Esophagus muscularis mucosa (tissue), 4 donors: ENCODE measurements around the gene VPS37C.

ENCODE experiments used
- EP300 ChIP-seq: sonication (generic); formaldehyde crosslinking; IDR thresholded peaks from one replicate; pipeline ENCODE4 v1.6.1; 2017; ENCODE audit warnings: antibody characterized with exemption
- POLR2A ChIP-seq: fragments of 450-650 bp; IDR thresholded peaks from one replicate; pipeline ENCODE4 v1.6.1; 2017; ENCODE audit warnings: antibody characterized with exemption, moderate library complexity, mild to moderate bottlenecking, low read depth
- POLR2AphosphoS5 ChIP-seq, 2 donors: sonication (generic); formaldehyde crosslinking; IDR thresholded peaks; one replicate each; pipeline ENCODE4 v1.6.1; 2017; ENCODE audit warnings: antibody characterized with exemption in 2 of 2
- TF ChIP-seq, protein P1 (sequence below), 3 experiments: fragments of 200-600 bp in 2 of 3; fragments of 450-650 bp in 1 of 3; sonication (generic) in 2 of 3; IDR thresholded peaks; one replicate each; pipeline ENCODE4 v1.5.1; 2017 to 2019; ENCODE audit warnings: antibody characterized with exemption in 3 of 3, mild to moderate bottlenecking in 2 of 3, moderate library complexity in 1 of 3

DNA sequence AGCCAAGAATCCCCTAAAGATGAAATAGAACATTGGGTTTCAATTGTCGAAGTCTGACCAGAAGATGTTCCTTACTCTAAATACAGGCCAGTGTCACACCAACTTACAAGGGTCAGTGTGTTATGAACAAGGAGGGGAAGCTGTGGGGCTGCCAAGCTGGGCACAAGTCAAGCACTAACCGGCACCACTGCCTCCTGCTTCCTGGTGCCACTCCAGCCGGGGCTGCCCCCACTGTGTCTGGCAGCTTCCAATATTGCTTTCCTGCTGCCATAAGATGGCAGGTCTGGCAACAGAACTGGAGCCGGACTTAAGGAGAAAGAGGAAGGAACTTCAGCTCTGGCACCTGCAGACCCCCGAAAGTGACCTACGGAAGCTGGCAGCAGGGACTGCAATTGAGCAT, 13.7 kb upstream of the VPS37C start:
- no peak for TF ChIP-seq POLR2AphosphoS5 (IDR thresholded peaks at IDR 0.05)
- TF ChIP-seq, protein P1, sequence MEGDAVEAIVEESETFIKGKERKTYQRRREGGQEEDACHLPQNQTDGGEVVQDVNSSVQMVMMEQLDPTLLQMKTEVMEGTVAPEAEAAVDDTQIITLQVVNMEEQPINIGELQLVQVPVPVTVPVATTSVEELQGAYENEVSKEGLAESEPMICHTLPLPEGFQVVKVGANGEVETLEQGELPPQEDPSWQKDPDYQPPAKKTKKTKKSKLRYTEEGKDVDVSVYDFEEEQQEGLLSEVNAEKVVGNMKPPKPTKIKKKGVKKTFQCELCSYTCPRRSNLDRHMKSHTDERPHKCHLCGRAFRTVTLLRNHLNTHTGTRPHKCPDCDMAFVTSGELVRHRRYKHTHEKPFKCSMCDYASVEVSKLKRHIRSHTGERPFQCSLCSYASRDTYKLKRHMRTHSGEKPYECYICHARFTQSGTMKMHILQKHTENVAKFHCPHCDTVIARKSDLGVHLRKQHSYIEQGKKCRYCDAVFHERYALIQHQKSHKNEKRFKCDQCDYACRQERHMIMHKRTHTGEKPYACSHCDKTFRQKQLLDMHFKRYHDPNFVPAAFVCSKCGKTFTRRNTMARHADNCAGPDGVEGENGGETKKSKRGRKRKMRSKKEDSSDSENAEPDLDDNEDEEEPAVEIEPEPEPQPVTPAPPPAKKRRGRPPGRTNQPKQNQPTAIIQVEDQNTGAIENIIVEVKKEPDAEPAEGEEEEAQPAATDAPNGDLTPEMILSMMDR (IDR thresholded peaks at IDR 0.05) = no peak
- TF ChIP-seq POLR2A = no peak
- TF ChIP-seq EP300 = no peak
